AG09309 (cell line): ENCODE data around the gene CLEC19A.

ENCODE experiments used
- DNase-seq: peaks from one replicate; pipeline ENCODE4 v3.0.0-alpha.2; 2010; ENCODE audit warnings: low read depth
- H3K4me3 ChIP-seq: 2 replicates; pipeline ENCODE4 v1.5.1; 2011; ENCODE audit warnings: mild to moderate bottlenecking, low read depth, low read length, moderate library complexity; ENCODE audit not compliant: control insufficient read depth
- TF ChIP-seq, protein P1 (sequence below): IDR thresholded peaks from 2 replicates; pipeline ENCODE4 v1.5.1; 2011; ENCODE audit warnings: mild to moderate bottlenecking, low read depth, low read length, inconsistent platforms; ENCODE audit not compliant: insufficient read depth, control insufficient read depth; ENCODE audit errors: missing control alignments

The CLEC19A gene

DNA sequence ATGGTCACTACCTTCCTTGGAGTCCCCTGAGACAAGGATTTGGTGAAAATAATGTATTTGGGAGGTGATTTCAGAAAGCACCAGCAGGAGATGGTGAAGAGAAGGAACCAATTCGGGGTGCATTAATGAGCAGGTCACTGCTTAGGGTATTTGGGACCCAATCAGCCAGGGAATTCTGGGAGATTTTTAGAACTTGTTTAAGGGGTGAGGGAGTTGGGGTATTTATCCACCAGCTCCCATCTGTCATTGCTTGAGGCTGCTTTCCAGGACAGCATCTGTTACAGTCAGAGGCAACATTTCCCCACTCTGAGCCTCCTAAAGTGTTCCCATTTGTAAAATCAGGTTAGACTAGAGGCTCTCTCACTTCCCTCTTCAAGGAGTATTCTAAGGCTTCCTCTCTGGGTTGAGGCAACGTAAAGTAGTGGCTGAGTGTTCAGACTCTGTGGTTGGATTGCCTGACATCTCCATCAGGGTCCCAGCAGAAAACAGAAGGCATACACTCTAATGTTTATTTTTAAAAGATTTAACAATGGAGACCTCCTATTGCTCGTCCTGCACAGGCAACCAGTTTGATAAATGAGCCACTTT is 60.9 kb downstream of the CLEC19A start:
- no peak for DNase-seq
- no peak overlapping the region for H3K4me3 ChIP-seq
- TF ChIP-seq, protein P1, sequence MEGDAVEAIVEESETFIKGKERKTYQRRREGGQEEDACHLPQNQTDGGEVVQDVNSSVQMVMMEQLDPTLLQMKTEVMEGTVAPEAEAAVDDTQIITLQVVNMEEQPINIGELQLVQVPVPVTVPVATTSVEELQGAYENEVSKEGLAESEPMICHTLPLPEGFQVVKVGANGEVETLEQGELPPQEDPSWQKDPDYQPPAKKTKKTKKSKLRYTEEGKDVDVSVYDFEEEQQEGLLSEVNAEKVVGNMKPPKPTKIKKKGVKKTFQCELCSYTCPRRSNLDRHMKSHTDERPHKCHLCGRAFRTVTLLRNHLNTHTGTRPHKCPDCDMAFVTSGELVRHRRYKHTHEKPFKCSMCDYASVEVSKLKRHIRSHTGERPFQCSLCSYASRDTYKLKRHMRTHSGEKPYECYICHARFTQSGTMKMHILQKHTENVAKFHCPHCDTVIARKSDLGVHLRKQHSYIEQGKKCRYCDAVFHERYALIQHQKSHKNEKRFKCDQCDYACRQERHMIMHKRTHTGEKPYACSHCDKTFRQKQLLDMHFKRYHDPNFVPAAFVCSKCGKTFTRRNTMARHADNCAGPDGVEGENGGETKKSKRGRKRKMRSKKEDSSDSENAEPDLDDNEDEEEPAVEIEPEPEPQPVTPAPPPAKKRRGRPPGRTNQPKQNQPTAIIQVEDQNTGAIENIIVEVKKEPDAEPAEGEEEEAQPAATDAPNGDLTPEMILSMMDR: no peak

DNA sequence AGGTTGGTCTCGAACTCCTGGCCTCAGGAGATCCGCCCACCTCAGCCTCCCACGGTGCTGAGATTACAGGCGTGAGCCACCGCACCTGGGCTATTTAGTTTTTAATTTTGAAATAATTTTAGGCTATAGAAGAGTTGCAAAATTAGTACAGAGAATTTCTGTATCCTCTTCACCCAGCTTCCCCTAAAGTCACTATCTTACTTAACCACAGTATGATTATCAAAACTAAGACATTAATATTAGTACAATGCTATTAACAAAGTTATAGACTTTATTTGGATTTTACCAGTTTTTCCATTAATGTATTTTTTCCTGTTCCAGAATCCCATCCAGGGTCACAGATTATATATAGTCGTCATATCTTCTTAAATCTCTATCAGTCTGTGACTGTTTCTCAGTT is 62.6 kb downstream of the CLEC19A start:
- H3K4me3 ChIP-seq: no peak overlapping the region

DNA sequence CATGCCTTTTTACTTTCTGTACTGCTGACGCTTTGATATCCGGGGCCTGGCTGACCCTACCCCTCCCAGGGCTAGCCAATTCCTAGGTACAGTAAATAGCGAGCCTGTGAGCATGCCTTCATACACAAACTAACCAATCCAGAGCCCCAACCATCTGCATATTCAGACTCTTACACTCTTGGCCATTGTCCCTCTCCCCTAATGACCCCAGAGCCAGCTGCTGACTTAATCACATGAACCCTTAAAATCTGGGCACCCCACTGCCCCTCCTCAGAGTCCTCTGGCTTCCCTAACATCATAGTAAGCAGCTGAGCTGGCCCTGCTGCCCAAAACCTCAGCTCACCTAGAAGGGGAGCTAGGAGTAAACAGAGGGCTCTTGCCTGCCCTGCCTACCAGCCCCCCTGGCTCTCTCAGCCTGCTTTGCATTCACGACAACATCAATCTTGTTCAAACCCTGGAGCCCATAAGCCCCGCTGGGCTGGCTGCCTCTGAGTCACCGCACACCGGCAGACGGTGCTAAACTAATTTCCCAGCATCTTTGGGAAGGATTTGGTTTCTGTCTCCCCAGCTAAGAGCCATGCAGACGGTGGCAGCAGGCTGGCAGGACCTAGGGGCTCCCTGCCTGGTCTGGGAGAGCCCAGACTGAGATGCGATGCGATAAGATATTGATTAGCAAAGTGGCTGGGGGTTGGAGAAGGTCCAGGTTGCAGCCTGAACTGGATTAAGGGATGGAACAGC is 63.2 kb downstream of the CLEC19A start:
- TF ChIP-seq, protein P1: no peak
- no peak overlapping the region for H3K4me3 ChIP-seq
- DNase-seq: no peak

More for the DNA sequence above, 62.6 kb downstream of the CLEC19A start:
- DNase-seq: no peak
- TF ChIP-seq, protein P1: no peak

DNA sequence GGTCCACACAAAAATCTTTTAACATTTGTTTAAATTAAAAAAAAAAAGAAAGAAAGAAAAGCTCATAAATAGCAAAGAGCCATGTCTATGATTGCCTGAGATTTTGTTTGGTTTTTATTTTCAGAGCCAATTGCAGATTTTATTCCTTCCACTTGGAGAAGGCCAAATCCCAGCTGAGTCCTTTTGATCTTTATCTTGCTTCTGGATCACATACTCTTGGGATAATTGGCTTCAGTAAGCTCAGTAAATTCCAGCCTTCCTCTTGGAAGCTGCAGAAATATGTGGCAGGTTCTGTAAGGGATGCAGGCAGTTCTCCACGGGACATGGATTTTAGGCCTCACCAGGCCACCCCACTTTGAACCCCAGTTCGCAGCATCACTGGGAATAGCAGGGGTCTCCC is 68.8 kb downstream of the CLEC19A start:
- no peak overlapping the region for H3K4me3 ChIP-seq
- TF ChIP-seq, protein P1: no peak
- no peak for DNase-seq

DNA sequence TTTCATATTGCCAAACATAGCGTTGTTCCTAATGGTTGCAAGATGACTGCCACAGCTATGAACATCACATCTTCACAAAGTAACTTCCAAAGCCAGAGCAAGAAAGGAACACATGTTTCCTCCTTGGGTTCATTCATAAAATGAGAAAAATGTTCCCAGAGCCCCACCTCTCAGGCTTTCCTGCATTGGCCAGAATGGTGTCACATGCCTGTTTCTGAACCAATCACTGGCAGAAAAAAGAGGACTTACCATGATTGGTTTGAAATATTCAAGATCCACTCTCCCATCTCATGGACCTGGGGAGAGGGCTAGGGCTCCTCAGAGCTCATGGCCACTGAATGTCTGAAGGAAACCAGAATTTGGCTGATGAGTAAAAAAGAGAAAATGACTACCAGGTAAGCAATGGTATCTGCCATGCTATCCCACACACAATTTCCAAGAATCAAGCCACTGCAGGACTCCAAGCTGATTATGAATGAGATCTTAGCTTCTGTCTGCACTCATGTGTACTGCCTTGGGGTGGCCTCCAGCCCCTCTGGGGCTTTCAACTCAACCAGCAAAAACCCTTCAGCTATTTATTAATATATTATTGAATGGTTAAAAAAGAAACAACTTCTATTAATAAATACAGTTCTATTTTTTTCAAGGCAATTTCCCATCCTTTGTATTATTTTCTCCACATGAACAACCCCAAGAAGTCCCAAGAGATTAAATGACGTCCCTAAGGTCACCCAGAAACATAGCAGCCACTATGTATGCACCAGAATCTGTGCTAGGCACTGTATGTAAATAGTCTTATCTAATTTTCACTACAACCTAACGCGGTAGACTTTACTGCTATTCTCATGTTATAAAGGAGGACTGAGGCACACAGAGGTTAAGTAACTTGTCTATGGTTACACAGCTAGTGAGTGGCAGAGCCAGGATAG is 70.8 kb downstream of the CLEC19A start:
- DNase-seq: no peak
- H3K4me3 ChIP-seq: no peak overlapping the region
- TF ChIP-seq, protein P1: no peak

DNA sequence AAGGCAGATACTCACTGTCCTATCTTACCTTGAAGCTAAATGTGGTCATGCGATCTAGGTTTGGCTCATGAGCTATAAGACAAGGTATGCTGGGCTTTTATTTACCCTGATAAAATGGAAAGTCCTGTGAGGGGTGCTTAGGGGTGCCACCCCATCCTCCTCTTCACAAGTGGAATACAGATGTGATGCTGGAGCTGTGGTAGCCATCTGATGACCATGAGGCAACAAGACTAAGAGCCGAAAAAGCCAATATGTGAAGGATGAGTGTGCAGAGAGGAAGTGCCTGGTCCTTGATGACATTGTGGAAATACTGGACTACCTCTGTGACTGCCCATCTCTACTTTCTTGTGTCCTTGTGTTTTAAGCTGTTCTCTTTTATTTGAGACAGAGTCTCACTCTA is 74.0 kb downstream of the CLEC19A start:
- TF ChIP-seq, protein P1: no peak
- DNase-seq: no peak
- H3K4me3 ChIP-seq: no peak overlapping the region
